Thyroid gland (tissue), 4 donors: ENCODE measurements around the gene FRS3. TPM values are rescaled to one million over a fixed set of nuclear protein-coding genes. Genes with fewer than 3 reads are reported as not detected.

Experiments used
- DNase-seq, 2 donors: peaks; one replicate each; pipeline ENCODE4 v3.0.0-alpha.2; 2019
- H3K27ac ChIP-seq, 3 donors: fragments of 200-600 bp; sonication (generic); 1 replicate in 2 of 3; 2 replicates in 1 of 3; pipeline ENCODE4 v1.5.1; 2016 to 2019; ENCODE audit warnings: mild to moderate bottlenecking in 1 of 3, moderate library complexity in 1 of 3
- H3K27me3 ChIP-seq: fragments of 200-600 bp; sonication (generic); one replicate; pipeline ENCODE4 v1.5.1; 2019
- H3K36me3 ChIP-seq, 2 donors: fragments of 200-600 bp; sonication (generic); one replicate each; pipeline ENCODE4 v1.5.1; 2016 to 2019
- H3K4me1 ChIP-seq, 2 donors: fragments of 200-600 bp; sonication (generic); one replicate each; pipeline ENCODE4 v1.5.1; 2017 to 2019
- H3K4me3 ChIP-seq, 3 donors: fragments of 200-600 bp; sonication (generic); replicated peaks in 1 of 3; 1 replicate in 2 of 3; 2 replicates in 1 of 3; pipeline ENCODE4 v1.5.1; 2016; ENCODE audit warnings: mild to moderate bottlenecking in 1 of 3
- H3K9me3 ChIP-seq: fragments of 200-600 bp; sonication (generic); one replicate; pipeline ENCODE4 v1.5.1; 2017
- CTCF ChIP-seq, 6 experiments: fragments of 200-600 bp in 3 of 6; fragments of 450-650 bp in 3 of 6; sonication (generic) in 3 of 6; IDR thresholded peaks; one replicate each; pipeline ENCODE4 v1.5.1; 2016 to 2019; ENCODE audit warnings: antibody characterized with exemption in 6 of 6, mild to moderate bottlenecking in 2 of 6, inconsistent platforms in 1 of 6, moderate library complexity in 1 of 6
- POLR2A ChIP-seq, 2 donors: fragments of 450-650 bp; IDR thresholded peaks; one replicate each; pipeline ENCODE4 v1.6.1; 2017; ENCODE audit warnings: antibody characterized with exemption in 2 of 2, mild to moderate bottlenecking in 2 of 2, moderate library complexity in 1 of 2
- WGBS, 2 donors: methylation state at CpG; one replicate each; pipeline ENCODE4 v1.1.5; 2017; 5-methylcytosine and 5-hydroxymethylcytosine counted together
- intact Hi-C: fragments of 100-400 bp; cut with DNase I; formaldehyde crosslinking; loops from one replicate; pipeline ENCODE4 v1.15.1; 2023
- total RNA-seq, 4 donors: library from RNA; depleted of rRNA; stranded (reverse); fragments of >200 nt; gene quantifications; one replicate each; pipeline ENCODE4 v1.2.3, GENCODE V29; 2016

Gene FRS3
- total RNA-seq, 4 donors from 2014 or later: 4.0 to 6.7 (median 5.8) TPM

- Histone ChIP-seq H3K4me1 (peaks cover 0 to 5% of the 10 kb centered on the region in 2 donors), H3K4me3 (no peak overlapping the region), H3K9me3 (no peaks in the 10 kb centered on the region), H3K27me3 (no peaks in the 10 kb centered on the region), H3K27ac (no peak overlapping the region), H3K36me3 (no peaks in the 10 kb centered on the region)
- DNase-seq: no peak
- intact Hi-C loops: no loop called here
- TF ChIP-seq CTCF (IDR thresholded peaks at IDR 0.05) (no peak), POLR2A (IDR thresholded peaks at IDR 0.05) (no peak)
- WGBS, 2 donors: 21% methylated on average over 2 of the region's 2 CpGs
Measured at GRCh38 chr6:41763470-41763869, 16.2 kb downstream of the FRS3 start.

- Histone ChIP-seq H3K4me1 (no peaks in the 10 kb centered on the region), H3K27ac (no peak overlapping the region), H3K4me3 (no peak overlapping the region), H3K27me3 (no peaks in the 10 kb centered on the region), H3K36me3 (no peaks in the 10 kb centered on the region), H3K9me3 (no peaks in the 10 kb centered on the region)
- no peak for DNase-seq
- intact Hi-C loops: no loop called here
- TF ChIP-seq POLR2A (IDR thresholded peaks at IDR 0.05): no peak
- TF ChIP-seq CTCF (IDR thresholded peaks at IDR 0.05): no peak
- 90 to 97% methylated on average over 1 to 2 of the region's 2 CpGs for WGBS, 2 donors
Measured at GRCh38 chr6:41759905-41760579, 19.7 kb downstream of the FRS3 start.

GRCh38 chr6:41759106-41759904 is 20.4 kb downstream of the FRS3 start:
- no peak for TF ChIP-seq POLR2A (IDR thresholded peaks at IDR 0.05)
- TF ChIP-seq CTCF (IDR thresholded peaks at IDR 0.05): no peak
- Histone ChIP-seq H3K27ac (no peak overlapping the region), H3K4me3 (no peak overlapping the region), H3K9me3 (no peaks in the 10 kb centered on the region), H3K27me3 (no peaks in the 10 kb centered on the region), H3K36me3 (no peaks in the 10 kb centered on the region), H3K4me1 (no peaks in the 10 kb centered on the region)
- intact Hi-C loops: no loop called here
- 81 to 91% methylated on average over 11 to 13 of the region's 13 CpGs for WGBS, 2 donors
- DNase-seq: no peak

- Histone ChIP-seq H3K27me3 (no peaks in the 10 kb centered on the region), H3K4me1 (no peaks in the 10 kb centered on the region), H3K4me3 (no peak overlapping the region), H3K27ac (no peak overlapping the region), H3K9me3 (no peaks in the 10 kb centered on the region), H3K36me3 (no peaks in the 10 kb centered on the region)
- TF ChIP-seq CTCF (IDR thresholded peaks at IDR 0.05) (no peak), POLR2A (IDR thresholded peaks at IDR 0.05) (no peak)
- 89 to 92% methylated on average over 6 of the region's 6 CpGs for WGBS, 2 donors
- intact Hi-C loops: no loop called here
- no peak for DNase-seq
Measured at GRCh38 chr6:41758641-41759035, 21.1 kb downstream of the FRS3 start.
